GM12892 (cell line): Measurements from ENCODE around the gene LCP2. TPM values are rescaled to one million over a fixed set of nuclear protein-coding genes. Genes with fewer than 3 reads are reported as not detected.

Experiments used
- DNase-seq: peaks from one replicate; pipeline ENCODE4 v3.0.0; 2011; ENCODE audit not compliant: insufficient read length
- FAIRE-seq: peaks from 2 replicates; lab custom pipeline; 2011; peaks lifted over from hg19 to GRCh38; lab: Jason Lieb, UNC
- POLR2A ChIP-seq: IDR thresholded peaks from 2 replicates; pipeline ENCODE4 v1.6.1; 2011; ENCODE audit warnings: low read depth, low read length, control low read depth
- POLR2AphosphoS5 ChIP-seq: IDR thresholded peaks from 2 replicates; pipeline ENCODE4 v1.6.1; 2011; ENCODE audit warnings: low read depth, low read length, control low read depth
- TAF1 ChIP-seq: IDR thresholded peaks from 2 replicates; pipeline ENCODE4 v1.6.1; 2011; ENCODE audit warnings: low read depth, mild to moderate bottlenecking, control low read depth, low read length, borderline replicate concordance
- polyA plus RNA-seq: library from polyadenylated mRNA; unstranded; fragments of >200 nt; gene quantifications from one replicate; pipeline ENCODE4 v1.2.1, GENCODE V29; 2012; ENCODE audit warnings: missing spikeins, inconsistent platforms; ENCODE audit not compliant: missing spikeins

Gene LCP2
- 35.0 TPM for polyA plus RNA-seq

GRCh38 chr5:170297589-170298462 lies at the start of gene LCP2:
Gene LCP2, minus strand, starts transcription at chr5:170297777. Its CDS starts 166 bp downstream, at chr5:170297611.
- peak; percentile 90 for FAIRE-seq
- TF ChIP-seq POLR2AphosphoS5 (no peak), TAF1 (peak; percentile 30; the same call in 1 of the 2 replicates), POLR2A (peak; percentile 37; the same call in 1 of the 2 replicates)
- DNase-seq, result no peak

- TF ChIP-seq POLR2AphosphoS5 (no peak), POLR2A (no peak), TAF1 (no peak)
- FAIRE-seq, result no peak
- DNase-seq, result no peak
Measured at GRCh38 chr5:170347022-170347567, 49.5 kb upstream of the LCP2 start.

GRCh38 chr5:170345971-170346370 lies 48.4 kb upstream of the LCP2 start:
- TF ChIP-seq TAF1 (no peak), POLR2AphosphoS5 (no peak), POLR2A (no peak)
- no peak for DNase-seq
- no peak for FAIRE-seq

GRCh38 chr5:170343177-170343576 lies 45.6 kb upstream of the LCP2 start:
- TF ChIP-seq POLR2AphosphoS5 (no peak), TAF1 (no peak)
- DNase-seq (no peak), FAIRE-seq (no peak)

GRCh38 chr5:170342153-170342725 lies 44.7 kb upstream of the LCP2 start:
- no peak for DNase-seq
- TF ChIP-seq TAF1 (no peak), POLR2A (no peak), POLR2AphosphoS5 (no peak)
- FAIRE-seq, result no peak

GRCh38 chr5:170341545-170341944 lies 44.0 kb upstream of the LCP2 start:
- FAIRE-seq (no peak), DNase-seq (no peak)
- TF ChIP-seq POLR2A (no peak), TAF1 (no peak), POLR2AphosphoS5 (no peak)

GRCh38 chr5:170339780-170340167 lies 42.2 kb upstream of the LCP2 start:
- FAIRE-seq (no peak), DNase-seq (no peak)
- TF ChIP-seq TAF1 (no peak), POLR2AphosphoS5 (no peak), POLR2A (no peak)

GRCh38 chr5:170338933-170339779 lies 41.6 kb upstream of the LCP2 start:
- no peak for TF ChIP-seq POLR2A
- no peak for TF ChIP-seq POLR2AphosphoS5
- no peak for TF ChIP-seq TAF1
- FAIRE-seq (peak; percentile 92), DNase-seq (peak; percentile 54)

- no peak for TF ChIP-seq TAF1
- no peak for TF ChIP-seq POLR2AphosphoS5
- no peak for TF ChIP-seq POLR2A
- FAIRE-seq, result peak; percentile 63
Measured at GRCh38 chr5:170338291-170338690, 40.7 kb upstream of the LCP2 start.

GRCh38 chr5:170337045-170337733 lies 39.6 kb upstream of the LCP2 start:
- TF ChIP-seq POLR2AphosphoS5 (no peak), POLR2A (no peak), TAF1 (no peak)
- FAIRE-seq, result no peak
- DNase-seq, result no peak

More at GRCh38 chr5:170338291-170338690, 40.7 kb upstream of the LCP2 start:
- DNase-seq, result no peak
